GM21390 (cell line): ENCODE data around the gene IL1R1.

ENCODE experiments used
- ATAC-seq: cut with Tn5 transposase; IDR thresholded peaks from one replicate; pipeline ENCODE4 v1.9.1; 2021; ENCODE audit not compliant: unreplicated experiment

The IL1R1 gene

DNA sequence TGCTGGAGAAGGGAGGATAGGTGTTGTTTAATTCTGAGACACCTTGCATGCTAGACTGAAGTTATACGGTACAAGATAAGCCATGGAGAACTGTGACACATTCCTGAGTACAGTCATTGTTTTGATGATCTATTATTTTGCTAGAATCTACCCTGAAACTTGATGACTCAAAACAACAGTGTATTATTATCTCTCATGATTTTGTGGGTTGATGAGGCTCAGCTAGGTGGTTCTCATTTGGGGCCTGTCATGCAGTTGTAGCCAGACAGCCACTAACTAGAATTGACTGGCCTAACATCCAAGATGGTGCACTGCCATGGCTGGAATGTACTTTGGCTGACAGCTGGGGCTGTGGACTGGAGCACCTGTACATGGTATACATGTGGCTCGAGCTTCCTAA lies 5.4 kb upstream of the IL1R1 start:
- ATAC-seq, result no peak

DNA sequence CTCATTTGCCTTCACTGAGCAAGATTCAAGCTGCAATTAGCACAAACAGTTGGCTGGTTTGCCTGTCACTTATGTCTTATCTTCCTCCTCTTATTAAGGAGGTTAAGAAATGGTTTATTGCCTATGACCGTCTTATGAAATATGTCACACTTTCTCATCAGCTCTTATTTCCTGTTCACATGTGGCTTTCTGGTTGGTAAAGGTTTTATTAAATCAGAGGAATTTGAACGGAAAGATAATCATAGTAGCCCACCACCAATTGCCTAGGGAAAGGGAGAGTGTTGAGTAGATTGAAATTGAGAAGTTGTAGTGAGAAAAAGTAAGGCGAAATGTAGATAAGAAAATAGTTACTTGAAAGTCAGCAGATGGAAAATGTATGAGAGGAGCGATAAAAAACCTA lies 4.2 kb upstream of the IL1R1 start:
- no peak for ATAC-seq

DNA sequence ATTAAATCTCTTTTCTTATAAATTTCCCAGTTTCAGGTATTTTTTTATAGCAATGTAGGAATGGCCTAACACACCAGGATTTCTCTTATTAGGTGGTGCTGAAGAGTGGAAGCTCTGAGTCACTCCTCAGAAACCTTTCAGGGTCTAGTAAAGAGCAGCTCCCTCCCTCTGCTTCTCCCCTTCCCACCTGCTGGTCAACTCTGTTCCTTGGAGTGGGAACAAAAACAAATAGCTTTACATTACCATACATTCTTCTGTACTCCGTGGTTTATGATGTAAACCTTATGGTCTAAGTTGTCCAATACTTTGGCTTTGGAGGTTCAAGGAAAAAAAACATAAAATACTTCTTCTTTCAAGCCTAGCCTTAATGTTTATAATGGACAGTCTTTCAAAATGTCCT lies 2.7 kb upstream of the IL1R1 start:
- no peak for ATAC-seq

DNA sequence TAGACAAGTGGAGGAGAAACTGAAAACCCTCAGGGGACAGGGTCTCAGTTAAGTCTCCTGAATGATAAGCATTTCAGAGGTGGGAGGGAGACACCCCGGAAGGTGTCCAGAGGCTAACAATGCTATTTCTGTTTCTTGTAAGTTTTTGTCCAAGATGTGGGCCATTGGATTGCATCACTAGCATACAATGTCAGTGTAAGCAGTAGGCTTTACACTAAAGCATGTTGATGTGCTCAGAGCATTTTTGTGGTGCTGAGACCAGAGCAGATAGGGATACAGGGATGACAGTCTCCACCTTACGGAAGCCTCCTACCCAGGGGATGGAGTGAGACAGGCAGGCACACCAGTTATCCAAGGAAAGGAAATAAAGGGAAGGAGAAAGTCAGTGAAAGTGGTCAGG lies 2.2 kb upstream of the IL1R1 start:
- ATAC-seq, result no peak

DNA sequence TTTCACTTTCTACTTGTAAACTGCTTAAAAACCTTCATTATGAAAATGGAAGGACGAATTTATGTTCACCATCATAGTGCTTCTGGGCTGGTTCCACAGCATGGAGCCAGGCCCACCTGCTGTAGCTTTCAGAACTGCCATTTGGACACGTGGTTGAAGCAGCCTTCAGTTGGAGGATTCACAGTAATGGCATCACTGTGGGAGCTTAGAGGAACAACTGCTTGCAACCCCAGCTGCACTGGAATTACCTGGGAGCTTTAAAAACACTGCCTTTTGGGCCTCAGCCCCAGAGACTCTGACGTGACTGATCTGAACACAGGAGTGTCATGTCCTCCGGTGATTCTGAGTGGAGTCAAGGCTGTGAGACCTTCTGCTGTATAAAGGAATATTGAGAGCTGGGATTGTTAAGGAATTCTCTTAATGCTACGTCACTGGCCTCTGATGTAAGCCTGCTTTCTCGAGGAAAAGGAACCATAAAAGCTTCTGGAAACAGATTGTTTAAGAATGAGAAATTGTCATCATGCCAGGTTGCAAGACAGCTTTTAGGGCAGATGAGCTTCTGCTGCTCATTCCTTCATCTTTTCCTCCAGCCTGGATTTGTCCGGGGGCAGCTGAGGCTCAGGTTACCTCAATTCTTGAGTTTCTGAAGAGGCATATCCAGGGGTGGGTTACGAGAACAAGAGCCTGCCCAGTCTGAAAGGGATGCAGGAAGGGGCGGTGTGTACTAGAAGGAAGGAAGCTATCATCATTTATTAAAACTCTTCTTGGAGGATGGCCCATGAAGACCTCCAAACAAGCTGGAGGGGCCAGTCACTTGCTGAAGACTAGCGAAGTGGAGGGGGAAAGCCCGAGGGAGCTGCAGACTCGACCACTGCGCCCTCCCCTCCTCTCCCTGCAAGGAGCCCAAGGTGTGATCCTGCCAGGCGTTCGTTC lies 1.3 kb upstream of the IL1R1 start:
- ATAC-seq, result no peak

DNA sequence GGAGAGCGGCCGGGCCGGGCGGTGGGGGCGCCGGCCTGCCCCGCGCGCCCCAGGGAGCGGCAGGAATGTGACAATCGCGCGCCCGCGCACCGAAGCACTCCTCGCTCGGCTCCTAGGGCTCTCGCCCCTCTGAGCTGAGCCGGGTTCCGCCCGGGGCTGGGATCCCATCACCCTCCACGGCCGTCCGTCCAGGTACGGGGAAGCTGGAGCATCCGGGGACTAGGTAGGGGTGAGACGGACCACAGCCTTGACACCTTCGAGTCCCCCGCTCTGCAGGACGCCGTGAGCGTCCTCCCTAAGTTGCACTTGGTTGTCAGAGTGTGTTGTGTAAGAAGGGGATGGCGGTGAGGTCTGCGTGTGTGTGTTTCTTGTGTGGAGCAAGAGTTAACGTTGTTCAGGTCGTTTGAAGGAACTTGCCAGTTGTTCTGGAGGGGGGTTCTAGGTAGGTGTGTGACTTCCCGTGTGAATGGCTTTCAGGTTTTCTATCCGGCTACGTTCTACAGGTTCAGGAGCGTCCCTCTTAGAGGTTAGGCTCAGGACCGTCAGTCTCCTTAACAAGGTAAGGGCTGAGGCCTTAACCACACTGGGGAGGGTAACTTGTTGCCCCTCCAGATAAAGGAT lies 393 bp downstream of the IL1R1 start:
- no peak for ATAC-seq

DNA sequence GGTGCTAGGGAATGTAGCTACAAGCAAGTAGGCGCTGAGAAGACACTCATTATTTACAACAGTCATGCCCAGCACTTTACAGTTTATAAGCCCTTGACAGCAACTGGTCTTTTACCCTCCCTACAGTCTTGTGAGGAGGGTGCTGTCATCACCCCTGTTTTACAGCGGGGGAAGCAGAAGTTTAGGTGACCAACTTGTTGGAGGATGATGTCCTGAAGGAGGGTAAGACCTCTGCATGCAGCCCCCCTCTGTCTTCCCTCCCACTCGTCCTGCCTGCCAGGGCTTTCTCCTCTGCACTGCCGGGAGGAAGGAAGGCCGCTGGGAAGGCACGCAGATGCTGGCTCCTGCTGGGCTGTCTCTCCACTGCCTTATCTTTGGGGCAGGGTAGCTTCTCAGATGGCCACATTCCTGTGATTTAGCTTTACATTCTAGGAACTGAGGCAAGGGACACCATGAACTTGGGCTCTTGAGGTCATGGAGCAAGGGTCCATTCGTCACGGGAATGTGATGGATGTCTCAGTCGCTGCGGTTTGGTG lies 972 bp downstream of the IL1R1 start:
- ATAC-seq, result no peak

DNA sequence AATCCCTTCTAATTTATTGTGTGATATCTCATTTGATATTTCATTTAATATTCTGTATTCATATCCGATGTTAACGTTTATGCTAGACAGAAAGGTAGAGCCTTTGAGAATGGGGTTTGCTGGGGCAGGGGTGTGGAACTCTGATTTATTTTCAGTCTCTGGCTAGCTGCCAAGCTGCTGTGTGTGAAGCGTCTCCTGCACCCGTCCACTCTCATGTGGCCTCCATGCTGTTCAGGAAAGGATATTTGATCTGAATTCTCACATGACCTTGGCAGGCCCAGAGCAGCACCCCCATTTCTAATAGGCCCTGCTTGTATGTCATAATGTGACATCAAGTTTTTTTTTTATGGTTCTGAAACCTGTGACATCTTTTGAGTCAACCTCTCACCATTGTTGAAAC lies 1.6 kb downstream of the IL1R1 start:
- no peak for ATAC-seq

DNA sequence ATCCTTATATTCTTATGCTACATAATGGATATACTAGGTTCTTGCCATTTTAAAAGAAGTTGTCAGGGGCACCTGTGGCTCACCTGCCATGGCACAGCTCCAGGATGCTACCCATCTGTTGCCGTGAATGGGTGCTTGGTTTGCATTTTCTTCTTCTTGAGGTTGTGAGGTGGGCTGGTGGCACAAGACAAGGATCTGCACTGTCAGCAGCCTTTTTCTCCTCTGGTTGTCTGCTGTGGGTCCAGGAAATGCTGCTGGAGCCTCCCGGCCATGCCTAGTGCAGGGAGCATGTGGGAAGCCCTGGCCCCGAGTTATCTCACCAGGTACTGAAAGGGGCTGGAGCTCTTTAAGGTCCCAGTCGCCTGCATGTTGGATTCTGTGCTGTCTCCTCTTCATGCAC lies 2.6 kb downstream of the IL1R1 start:
- ATAC-seq, result no peak

DNA sequence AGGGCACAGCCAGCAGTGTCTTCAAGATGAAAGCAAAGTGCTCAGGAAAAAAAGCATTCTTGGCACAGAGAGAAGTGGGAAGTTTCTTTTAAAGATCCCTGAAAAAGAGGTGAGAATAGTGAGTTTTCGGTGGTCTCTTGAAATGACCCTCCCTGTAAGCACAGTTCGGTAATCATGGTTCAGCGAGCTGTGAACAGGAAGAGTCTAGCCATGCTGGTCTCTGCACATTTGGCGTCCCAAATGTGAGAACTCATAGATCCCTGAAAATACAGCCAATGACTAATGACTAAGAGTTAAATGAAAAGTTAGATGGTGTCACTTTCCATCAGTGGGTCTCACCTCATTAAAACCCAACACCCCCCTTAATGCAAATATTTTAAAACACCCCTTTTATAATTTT lies 3.4 kb downstream of the IL1R1 start:
- ATAC-seq, result no peak

DNA sequence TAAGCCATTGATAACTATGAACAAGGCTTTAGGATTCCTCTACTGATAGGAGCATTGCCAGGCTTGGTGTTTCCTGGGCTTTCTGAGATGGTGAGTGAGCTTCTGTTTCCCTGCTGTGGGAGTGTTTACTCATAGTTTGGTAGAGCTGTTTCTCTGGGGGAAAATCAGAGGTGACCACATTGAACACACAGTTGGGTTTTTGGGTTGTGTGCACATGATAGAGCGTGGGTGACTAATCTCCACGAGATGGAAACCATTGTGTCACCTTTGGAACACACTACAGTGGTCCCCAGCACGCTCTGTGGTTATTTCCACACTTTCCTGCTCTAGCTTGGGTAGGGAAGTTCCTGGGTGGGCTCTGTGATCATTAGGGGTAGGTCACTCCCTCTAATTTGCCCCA lies 5.4 kb downstream of the IL1R1 start:
- ATAC-seq, result no peak

DNA sequence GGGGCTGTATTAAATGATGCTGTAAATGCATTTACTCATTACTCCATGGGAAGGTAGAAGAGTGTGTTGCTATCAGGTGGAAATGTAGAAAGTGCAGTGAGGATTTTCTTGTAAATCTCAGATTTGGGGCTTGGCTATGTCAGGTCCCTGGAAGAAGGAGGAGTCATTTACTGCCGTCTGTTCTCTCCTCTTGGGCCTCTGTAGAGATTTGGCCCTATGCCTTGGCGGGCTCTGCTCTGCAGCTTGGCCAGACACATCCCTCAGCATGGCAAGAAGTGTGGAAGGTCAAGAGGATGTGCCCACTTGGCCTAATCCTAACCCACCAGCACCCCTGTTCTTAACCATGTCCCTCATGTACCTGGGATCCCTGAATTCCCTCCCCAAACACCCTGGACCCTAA lies 6.7 kb downstream of the IL1R1 start:
- no peak for ATAC-seq

DNA sequence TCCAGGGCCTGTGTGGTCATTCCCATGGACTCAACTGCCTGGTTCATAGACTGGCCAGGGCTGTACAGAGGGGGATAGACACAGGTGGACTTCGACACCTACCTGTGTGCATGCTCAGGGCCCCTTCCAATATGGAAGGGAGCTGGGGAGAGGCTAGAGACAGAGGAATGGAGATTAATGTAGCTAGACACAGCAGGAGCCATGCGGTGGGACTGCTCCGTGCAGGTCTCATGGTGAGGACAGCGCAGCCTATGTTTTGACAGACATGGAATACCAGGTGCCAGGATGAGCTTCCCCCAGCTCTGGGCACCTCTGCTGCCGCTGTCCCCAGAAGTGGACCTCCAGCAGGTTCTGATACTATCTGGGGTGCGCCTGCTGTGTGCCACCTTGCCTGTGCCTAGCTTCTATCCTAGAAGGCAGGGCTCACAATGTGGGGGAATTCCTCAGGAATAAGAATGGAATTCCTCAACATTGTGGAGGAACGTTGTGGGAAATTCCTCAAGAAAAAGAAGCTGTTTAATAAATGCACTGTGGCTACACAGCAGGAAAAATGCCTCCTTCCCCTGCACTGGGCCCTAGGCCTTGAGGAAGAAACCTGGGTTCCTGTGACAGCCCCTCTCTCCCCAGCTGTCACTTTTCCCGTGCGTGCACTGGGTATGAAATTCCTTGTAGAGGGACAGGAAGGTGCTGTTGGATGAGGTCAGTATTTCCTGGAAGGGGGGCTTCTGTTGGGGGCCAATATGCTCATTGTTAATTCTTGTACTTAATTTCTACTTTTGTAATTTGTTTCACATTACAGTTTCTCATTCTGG lies 7.3 kb downstream of the IL1R1 start:
- no peak for ATAC-seq

DNA sequence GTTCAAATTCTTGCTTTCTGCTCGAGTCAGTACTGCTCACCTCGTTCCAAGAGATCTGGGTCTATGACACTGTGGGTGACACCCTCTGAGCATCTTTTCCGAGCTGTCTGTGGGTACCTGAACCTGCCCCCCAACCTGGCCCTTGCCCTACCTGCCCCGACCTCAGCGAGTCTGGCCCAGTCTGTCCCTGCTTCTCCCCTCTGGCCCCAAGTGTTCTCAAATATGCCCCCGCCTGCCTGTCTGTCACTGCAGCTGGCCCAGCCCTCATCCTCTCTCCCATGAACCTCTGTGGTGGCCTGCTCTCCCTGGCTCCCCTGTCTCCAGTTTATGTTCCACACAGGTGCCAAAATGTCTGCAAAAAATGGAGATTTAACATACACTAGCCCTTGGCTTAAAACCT lies 11.8 kb downstream of the IL1R1 start:
- ATAC-seq, result no peak

DNA sequence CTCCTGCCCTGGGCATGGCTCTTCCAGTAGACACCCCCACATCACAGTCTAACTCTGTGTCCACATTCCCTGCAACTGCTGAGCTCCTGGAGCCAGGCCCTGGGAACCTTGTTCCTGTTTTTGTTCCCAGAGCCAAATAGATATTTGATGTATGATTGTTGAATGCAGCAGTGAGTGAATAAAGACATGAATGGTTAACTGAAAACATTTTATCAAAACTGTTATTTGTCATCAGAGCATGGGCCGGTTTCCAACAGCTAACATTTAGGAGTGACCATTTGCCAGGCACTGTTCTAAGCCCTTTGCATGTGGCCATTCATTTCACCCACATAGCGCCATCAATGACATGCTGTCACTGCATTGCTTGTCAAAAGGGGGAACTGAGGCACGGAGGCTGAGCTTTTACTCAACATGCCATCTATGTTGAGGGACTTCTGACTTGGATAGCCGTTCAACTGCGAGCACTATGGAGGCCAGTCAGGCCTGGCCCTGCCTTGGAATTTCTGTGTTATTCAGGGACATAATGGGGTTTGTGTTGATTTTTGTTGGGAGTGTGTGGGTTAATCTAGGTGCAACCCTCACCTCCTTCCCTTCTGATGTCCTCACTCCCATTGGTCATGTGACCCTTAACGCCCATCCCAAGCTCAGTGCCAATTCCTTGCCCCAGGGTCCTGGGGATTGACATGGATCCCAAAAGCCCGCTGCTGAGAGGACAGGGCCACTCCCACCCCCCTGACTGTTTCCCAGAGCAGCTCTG lies 12.6 kb downstream of the IL1R1 start:
- ATAC-seq, result no peak

DNA sequence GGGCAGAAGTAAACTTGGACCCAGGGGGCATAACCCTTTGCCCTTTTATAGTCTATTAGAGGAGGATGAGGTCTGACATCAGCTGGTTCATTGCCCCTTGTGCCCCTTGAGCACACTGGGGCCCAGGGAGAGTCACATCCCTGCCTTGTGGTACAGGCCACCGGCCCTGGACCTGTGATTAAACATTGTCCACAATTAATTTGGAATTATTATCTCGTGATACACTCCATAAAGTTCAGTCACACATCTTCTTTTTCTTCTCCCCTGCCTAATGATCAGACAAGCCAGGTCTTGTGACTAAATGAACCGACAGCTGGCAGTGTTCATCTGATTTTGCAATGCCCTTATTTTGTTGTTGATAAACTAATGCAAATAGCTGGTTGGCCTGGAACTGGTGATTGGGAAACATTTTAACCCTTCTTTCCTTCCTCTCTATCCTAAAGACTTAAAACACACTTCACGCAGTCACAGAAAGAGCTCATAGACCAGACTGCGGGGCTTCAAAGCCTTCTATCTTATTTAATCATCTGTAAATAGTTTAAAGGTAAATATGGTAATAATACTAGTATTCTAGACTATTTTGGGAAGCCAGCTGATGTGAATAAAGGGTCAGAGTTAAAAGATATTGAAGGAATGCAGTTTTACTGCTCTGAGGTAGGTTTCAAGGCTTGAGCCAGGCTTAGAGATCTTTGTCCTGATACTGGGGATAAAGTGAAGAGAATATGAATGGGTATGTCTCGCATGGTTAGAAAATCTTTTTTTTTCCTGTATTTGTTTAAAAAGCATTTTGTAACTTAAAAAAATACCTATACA lies 13.4 kb downstream of the IL1R1 start:
- ATAC-seq, result no peak

DNA sequence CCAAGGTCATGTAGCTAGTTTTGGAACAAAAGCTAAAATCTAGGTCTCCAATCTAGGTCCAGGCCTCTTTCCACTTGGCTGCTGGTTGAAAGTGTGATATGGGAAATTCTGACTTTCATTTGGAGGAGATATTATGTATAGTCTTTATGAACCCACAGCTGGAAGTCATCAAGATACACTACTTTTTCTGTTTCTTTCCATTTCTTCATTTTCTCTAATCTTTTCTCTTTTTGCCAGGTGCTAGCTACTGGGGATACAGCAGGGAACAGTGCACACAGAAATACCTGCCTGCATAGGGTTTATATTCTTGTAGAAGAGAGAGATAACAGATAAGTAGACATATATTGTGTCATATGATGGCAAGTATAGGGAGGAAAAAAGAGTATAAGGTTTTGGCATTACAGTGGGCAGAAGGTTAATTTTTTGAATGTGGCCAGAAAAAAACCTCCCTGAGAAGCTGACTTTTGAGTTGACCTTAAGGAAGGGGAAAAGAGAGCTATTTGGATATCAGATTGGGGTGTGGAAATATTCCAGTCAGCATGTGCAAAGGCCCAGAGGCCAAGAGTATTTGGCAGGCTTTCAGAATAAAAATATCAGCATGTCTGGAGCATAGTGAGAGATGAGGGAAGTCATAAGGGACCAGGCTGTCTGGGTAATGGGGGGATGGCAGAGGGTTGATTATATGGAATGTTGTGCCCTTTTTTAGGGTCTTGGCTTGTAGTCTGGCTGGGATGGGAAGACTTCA lies 15.6 kb downstream of the IL1R1 start:
- ATAC-seq, result no peak

DNA sequence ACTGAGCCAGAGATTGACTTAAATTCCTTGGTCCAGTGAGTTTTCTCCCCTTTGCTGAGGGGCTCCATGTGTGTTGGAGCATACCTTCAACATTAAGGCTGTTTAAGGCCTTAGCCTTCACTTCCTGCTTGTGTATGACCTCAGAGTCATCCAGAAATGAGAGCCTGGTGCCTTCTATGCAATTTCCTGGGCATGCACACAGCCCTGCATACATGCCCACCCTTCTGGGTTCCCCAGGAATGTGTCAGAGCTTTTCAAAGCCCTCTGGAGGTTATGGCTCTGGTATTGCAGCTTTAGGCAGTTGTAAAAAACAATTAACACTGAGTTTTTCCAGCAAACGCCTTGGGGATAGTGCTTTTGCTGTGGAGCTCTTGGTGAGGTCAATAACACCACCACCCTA lies 16.7 kb downstream of the IL1R1 start:
- ATAC-seq, result no peak

DNA sequence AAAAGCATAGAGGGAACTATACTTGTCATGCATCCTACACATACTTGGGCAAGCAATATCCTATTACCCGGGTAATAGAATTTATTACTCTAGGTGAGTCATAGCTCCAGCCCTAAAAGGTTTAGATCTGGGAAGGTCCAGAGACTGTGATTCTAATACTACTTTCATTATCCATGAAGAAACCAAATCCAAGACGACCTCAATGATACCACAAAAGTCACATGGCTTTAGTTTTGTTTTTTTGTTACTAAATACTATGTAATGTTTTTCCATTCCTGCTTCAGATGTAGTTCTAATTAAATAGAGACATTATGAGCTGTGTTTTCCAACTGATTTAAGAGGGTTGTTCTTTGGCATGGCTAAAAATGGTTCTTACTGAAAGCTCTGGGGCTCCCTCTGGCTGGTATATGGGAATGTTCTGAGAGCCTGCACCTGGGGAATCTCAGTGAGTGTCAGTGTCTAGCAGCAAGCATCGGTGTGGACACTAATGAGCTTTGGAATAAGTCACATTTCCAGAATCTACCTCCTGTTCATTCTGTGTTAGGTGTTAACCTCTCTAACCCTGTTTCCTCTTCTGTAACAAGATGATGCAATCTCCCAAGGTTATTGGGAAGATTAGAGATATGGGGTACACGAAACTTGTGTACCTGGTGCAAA lies 23.8 kb downstream of the IL1R1 start:
- no peak for ATAC-seq
